Measurements from ENCODE around the gene MRGPRD.

MRGPRD gene

GRCh38 chr11:68968306-68969250, 12.2 kb downstream of the MRGPRD start:
- DNase-seq (ENCODE audit: low spot score): no peak

GRCh38 chr11:68966894-68967780, 13.6 kb downstream of the MRGPRD start:
- DNase-seq (ENCODE audit: low spot score): no peak

GRCh38 chr11:68965901-68966853, 14.6 kb downstream of the MRGPRD start:
- no peak for DNase-seq (ENCODE audit: low spot score)

GRCh38 chr11:68963779-68964178, 17.0 kb downstream of the MRGPRD start:
- DNase-seq (ENCODE audit: low spot score): no peak

GRCh38 chr11:68962527-68963250, 18.1 kb downstream of the MRGPRD start:
- no peak for DNase-seq (ENCODE audit: low spot score)

GRCh38 chr11:68961245-68961644, 19.5 kb downstream of the MRGPRD start:
- DNase-seq (ENCODE audit: low spot score): no peak

GRCh38 chr11:68960294-68961071, 20.3 kb downstream of the MRGPRD start:
- no peak for DNase-seq (ENCODE audit: low spot score)

- DNase-seq (ENCODE audit: low spot score): no peak
Observed at GRCh38 chr11:68959465-68960293, 21.1 kb downstream of the MRGPRD start.

- DNase-seq (ENCODE audit: low spot score): no peak
Observed at GRCh38 chr11:68958211-68958610, 22.6 kb downstream of the MRGPRD start.

GRCh38 chr11:68956547-68957254, 24.1 kb downstream of the MRGPRD start:
- DNase-seq (ENCODE audit: low spot score): no peak

GRCh38 chr11:68956142-68956541, 24.6 kb downstream of the MRGPRD start:
- no peak for DNase-seq (ENCODE audit: low spot score)

GRCh38 chr11:68955607-68955958, 25.2 kb downstream of the MRGPRD start:
- no peak for DNase-seq (ENCODE audit: low spot score)

- no peak for DNase-seq (ENCODE audit: low spot score)
Observed at GRCh38 chr11:68954836-68955606, 25.8 kb downstream of the MRGPRD start.

- DNase-seq (ENCODE audit: low spot score): no peak
Observed at GRCh38 chr11:68950762-68951161, 30.0 kb downstream of the MRGPRD start.

- no peak for DNase-seq (ENCODE audit: low spot score)
Observed at GRCh38 chr11:68950270-68950669, 30.5 kb downstream of the MRGPRD start.

GRCh38 chr11:68948935-68949334, 31.9 kb downstream of the MRGPRD start:
- no peak for DNase-seq (ENCODE audit: low spot score)

GRCh38 chr11:68948496-68948895, 32.3 kb downstream of the MRGPRD start:
- DNase-seq (ENCODE audit: low spot score): no peak

GRCh38 chr11:68947151-68947550, 33.6 kb downstream of the MRGPRD start:
- no peak for DNase-seq (ENCODE audit: low spot score)

Data from LoVo (cell line).